Measurements from ENCODE around the gene WDR5.
"Not testable (repeated sequence)": the region's sequence is repeated elsewhere in the genome, so short reads cannot be mapped to it uniquely, and the experiment has no call there.

The WDR5 gene

GRCh38 chr9:134135343-134136117 lies at the start of gene WDR5:
TSS of gene WDR5 (plus strand) at chr9:134136082. CDS start at chr9:134139878, 3,796 bp downstream.
- in situ Hi-C loops (cut with MboI; ENCODE audit: low sequenced_read_pairs), result no loop called here

GRCh38 chr9:134088063-134088725 lies 47.7 kb upstream of the WDR5 start:
- in situ Hi-C loops (cut with MboI; ENCODE audit: low sequenced_read_pairs), result loop anchor here (25.0 kb wide), 1 partner anchor 301 kb away; no protein-coding TSS in a partner anchor

- in situ Hi-C loops (cut with MboI; ENCODE audit: low sequenced_read_pairs), result loop anchor here (25.0 kb wide), 1 partner anchor 303 kb away; no protein-coding TSS in a partner anchor
These were observed 45.9 kb upstream of the WDR5 start for GRCh38 chr9:134089972-134090371.

- in situ Hi-C loops (cut with MboI; ENCODE audit: low sequenced_read_pairs), result loop anchor here (25.0 kb wide), 1 partner anchor 312 kb away; no protein-coding TSS in a partner anchor
These were observed 36.6 kb upstream of the WDR5 start for GRCh38 chr9:134099123-134099761.

GRCh38 chr9:134100040-134100439 lies 35.8 kb upstream of the WDR5 start:
- in situ Hi-C loops (cut with MboI; ENCODE audit: low sequenced_read_pairs), result no loop called here

GRCh38 chr9:134101133-134101532 lies 34.7 kb upstream of the WDR5 start:
- in situ Hi-C loops (cut with MboI; ENCODE audit: low sequenced_read_pairs), result not testable (repeated sequence)

GRCh38 chr9:134101623-134102149 lies 34.2 kb upstream of the WDR5 start:
- in situ Hi-C loops (cut with MboI; ENCODE audit: low sequenced_read_pairs), result no loop called here

- in situ Hi-C loops (cut with MboI; ENCODE audit: low sequenced_read_pairs), result no loop called here
These were observed 32.4 kb upstream of the WDR5 start for GRCh38 chr9:134103391-134103998.

- in situ Hi-C loops (cut with MboI; ENCODE audit: low sequenced_read_pairs), result no loop called here
These were observed 24.8 kb upstream of the WDR5 start for GRCh38 chr9:134111064-134111463.

GRCh38 chr9:134112561-134112960 lies 23.3 kb upstream of the WDR5 start:
- in situ Hi-C loops (cut with MboI; ENCODE audit: low sequenced_read_pairs), result no loop called here

- in situ Hi-C loops (cut with MboI; ENCODE audit: low sequenced_read_pairs), result not testable (repeated sequence)
These were observed 16.9 kb upstream of the WDR5 start for GRCh38 chr9:134118972-134119371.

- in situ Hi-C loops (cut with MboI; ENCODE audit: low sequenced_read_pairs), result no loop called here
These were observed 12.1 kb upstream of the WDR5 start for GRCh38 chr9:134123764-134124128.

GRCh38 chr9:134125413-134126095 lies 10.3 kb upstream of the WDR5 start:
- in situ Hi-C loops (cut with MboI; ENCODE audit: low sequenced_read_pairs), result no loop called here

- in situ Hi-C loops (cut with MboI; ENCODE audit: low sequenced_read_pairs), result no loop called here
These were observed 9.5 kb upstream of the WDR5 start for GRCh38 chr9:134126373-134126772.

- in situ Hi-C loops (cut with MboI; ENCODE audit: low sequenced_read_pairs), result no loop called here
These were observed 8.8 kb upstream of the WDR5 start for GRCh38 chr9:134127065-134127580.

- in situ Hi-C loops (cut with MboI; ENCODE audit: low sequenced_read_pairs), result no loop called here
These were observed 8.3 kb upstream of the WDR5 start for GRCh38 chr9:134127616-134128015.

- in situ Hi-C loops (cut with MboI; ENCODE audit: low sequenced_read_pairs), result no loop called here
These were observed 6.9 kb upstream of the WDR5 start for GRCh38 chr9:134128727-134129679.

- in situ Hi-C loops (cut with MboI; ENCODE audit: low sequenced_read_pairs), result no loop called here
These were observed 5.1 kb upstream of the WDR5 start for GRCh38 chr9:134130503-134131375.
